Neural cell (in vitro differentiated cells): ENCODE measurements around the gene NECTIN3. TPM values are rescaled to one million over a fixed set of nuclear protein-coding genes. Genes with fewer than 3 reads are reported as not detected.

Experiments used
- H2AFZ ChIP-seq: fragments of 200-600, 300-800 bp; sonication (generic), shearing (Covaris generic); 2 replicates; pipeline ENCODE4 v1.6.0; 2014; ENCODE audit warnings: low read depth, mild to moderate bottlenecking, antibody characterized with exemption, low read length, moderate library complexity
- H3F3A ChIP-seq: fragments of 200-600 bp; shearing (Covaris generic); 2 replicates; pipeline ENCODE4 v1.6.1; 2016; ENCODE audit warnings: mild to moderate bottlenecking, moderate library complexity, mixed read lengths, antibody characterized with exemption, low read length; ENCODE audit not compliant: insufficient read depth, poor library complexity, severe bottlenecking
- H3K27ac ChIP-seq: fragments of 200-600, 300-800 bp; sonication (generic), shearing (Covaris generic); 2 replicates; pipeline ENCODE4 v1.5.1; 2014; ENCODE audit warnings: mild to moderate bottlenecking, low read length, moderate library complexity
- H3K27me3 ChIP-seq: fragments of 300-800, 200-600 bp; sonication (generic), shearing (Covaris generic); 2 replicates; pipeline ENCODE4 v1.6.0; 2014; ENCODE audit warnings: mild to moderate bottlenecking, low read depth, low read length, moderate library complexity; ENCODE audit not compliant: insufficient read depth
- H3K36me3 ChIP-seq: fragments of 300-800, 200-600 bp; sonication (generic), shearing (Covaris generic); 2 replicates; pipeline ENCODE4 v1.5.1; 2014; ENCODE audit warnings: mild to moderate bottlenecking, antibody characterized with exemption, low read length, moderate library complexity; ENCODE audit not compliant: insufficient read depth
- H3K4me2 ChIP-seq: fragments of 300-800, 200-600 bp; sonication (generic), shearing (Covaris generic); 2 replicates; pipeline ENCODE4 v1.6.0; 2014; ENCODE audit warnings: mild to moderate bottlenecking, low read length
- H3K4me3 ChIP-seq: fragments of 300-800, 200-600 bp; sonication (generic), shearing (Covaris generic); 2 replicates; pipeline ENCODE4 v1.5.1; 2014; ENCODE audit warnings: mild to moderate bottlenecking, low read length, moderate library complexity
- H3K79me2 ChIP-seq: fragments of 200-600 bp; shearing (Covaris generic); replicated peaks from 2 replicates; pipeline ENCODE4 v1.6.0; 2014; ENCODE audit warnings: mild to moderate bottlenecking, low read length, moderate library complexity; ENCODE audit not compliant: insufficient read depth
- H3K9ac ChIP-seq: fragments of 300-800, 200-600 bp; sonication (generic), shearing (Covaris generic); 2 replicates; pipeline ENCODE4 v1.6.1; 2016; ENCODE audit warnings: mild to moderate bottlenecking, low read length, mixed read lengths
- H3K9me2 ChIP-seq: fragments of 200-600 bp; shearing (Covaris generic); 2 replicates; pipeline ENCODE4 v1.6.1; 2016; ENCODE audit warnings: mild to moderate bottlenecking, low read length, mixed read lengths; ENCODE audit not compliant: insufficient read depth
- H3K9me3 ChIP-seq: fragments of 200-600, 300-800 bp; sonication (generic), shearing (Covaris generic); 2 replicates; pipeline ENCODE4 v1.6.1; 2016; ENCODE audit warnings: mild to moderate bottlenecking, mixed run types, low read length, moderate library complexity, mixed read lengths
- H4K20me1 ChIP-seq: fragments of 200-600 bp; shearing (Covaris generic); 2 replicates; pipeline ENCODE4 v1.6.1; 2016; ENCODE audit warnings: mild to moderate bottlenecking, mixed run types; ENCODE audit not compliant: insufficient read depth
- EP300 ChIP-seq: fragments of 450-650 bp; conservative IDR thresholded peaks from 2 replicates; pipeline ENCODE4 v1.6.1; 2014; ENCODE audit warnings: antibody characterized with exemption, mild to moderate bottlenecking, moderate library complexity; ENCODE audit not compliant: poor library complexity, severe bottlenecking
- EZH2 ChIP-seq: fragments of 200-600, 300-800 bp; shearing (Covaris generic), sonication (generic); IDR thresholded peaks from 2 replicates; pipeline ENCODE4 v1.6.1; 2014; ENCODE audit warnings: antibody characterized with exemption, low read length, borderline replicate concordance, mild to moderate bottlenecking; ENCODE audit not compliant: insufficient read depth, poor library complexity, severe bottlenecking
- MXI1 ChIP-seq: fragments of 450-650 bp; conservative IDR thresholded peaks from 2 replicates; pipeline ENCODE4 v1.6.1; 2014; ENCODE audit warnings: antibody characterized with exemption, mild to moderate bottlenecking; ENCODE audit not compliant: poor library complexity, severe bottlenecking
- POLR2AphosphoS5 ChIP-seq: IDR thresholded peaks from 2 replicates; pipeline ENCODE4 v1.6.1; 2012
- RAD21 ChIP-seq: fragments of 450-650 bp; conservative IDR thresholded peaks from 2 replicates; pipeline ENCODE4 v1.6.1; 2014; ENCODE audit warnings: antibody characterized with exemption, mild to moderate bottlenecking, moderate library complexity
- SMC3 ChIP-seq: fragments of 450-650 bp; conservative IDR thresholded peaks from 2 replicates; pipeline ENCODE4 v1.6.1; 2014; ENCODE audit warnings: antibody characterized with exemption, mild to moderate bottlenecking, moderate library complexity; ENCODE audit not compliant: poor library complexity
- TAF1 ChIP-seq: IDR thresholded peaks from 2 replicates; pipeline ENCODE4 v1.6.1; 2012; ENCODE audit warnings: low read depth
- polyA plus RNA-seq: library from polyadenylated mRNA; depleted of rRNA; stranded (reverse); fragments of >200 nt; gene quantifications from 2 replicates; pipeline ENCODE4 v1.2.3, GENCODE V29; 2014
- TF ChIP-seq, protein P1 (sequence below): fragments of 450-650 bp; IDR thresholded peaks from 2 replicates; pipeline ENCODE4 v1.5.1; 2014; ENCODE audit warnings: antibody characterized with exemption, mild to moderate bottlenecking, moderate library complexity; ENCODE audit not compliant: poor library complexity, severe bottlenecking
- TF ChIP-seq, protein P2 (sequence below): IDR thresholded peaks from 2 replicates; pipeline ENCODE4 v1.6.1; 2012; ENCODE audit warnings: borderline replicate concordance

The NECTIN3 gene
- polyA plus RNA-seq, 1 donor from 2014 or later: 2.4 TPM

DNA sequence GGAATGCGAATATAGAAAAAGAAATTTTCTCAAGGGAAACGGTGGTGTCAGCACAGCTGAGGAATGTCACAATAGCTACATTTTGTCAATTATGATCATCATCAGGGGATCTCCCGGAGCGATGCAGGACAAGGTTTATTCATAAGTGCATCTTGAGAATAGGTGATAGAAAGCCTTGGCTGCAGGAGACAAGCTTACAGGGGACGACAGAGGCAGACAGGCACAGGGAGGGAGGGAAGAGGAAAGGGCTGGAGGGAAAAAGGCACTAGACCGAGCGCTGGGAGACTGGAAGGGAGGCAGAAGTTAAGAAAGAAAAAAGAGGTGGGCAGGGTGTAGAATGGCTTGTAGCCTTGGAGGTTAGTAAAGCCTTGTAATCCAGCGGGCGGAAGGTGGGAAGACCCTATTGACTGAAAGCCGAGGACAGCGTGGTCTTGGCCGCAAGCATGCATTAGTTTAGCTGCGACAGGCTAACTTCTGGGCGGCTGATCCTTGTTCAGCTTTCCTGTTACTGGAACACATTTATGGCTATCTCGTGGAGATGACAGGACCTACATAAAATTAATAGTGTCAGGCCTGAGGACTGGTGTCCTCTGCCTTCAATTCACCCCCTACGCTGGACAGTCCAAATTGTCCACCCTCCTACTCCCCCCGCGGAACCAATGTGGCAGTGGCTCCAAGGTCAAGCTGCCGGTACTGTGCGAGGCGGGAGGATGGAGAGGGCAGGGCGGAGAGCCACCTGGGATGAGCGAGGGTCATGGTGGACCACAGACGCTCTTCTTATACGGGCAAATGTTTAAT lies 1.4 kb upstream of the NECTIN3 start:
- Histone ChIP-seq H3K4me2 (peak overlapping the region; percentile 90), H3K9ac (peak overlapping the region; percentile 61), H3K4me3 (peak overlapping the region; percentile 76), H3K9me2 (no peaks in the 10 kb centered on the region), H3K36me3 (no peaks in the 10 kb centered on the region), H3K9me3 (no peaks in the 10 kb centered on the region), H3K27me3 (peaks cover 24% of the 10 kb centered on the region), H3K79me2 (peaks cover 27% of the 10 kb centered on the region), H2AFZ (no peak overlapping the region), H3F3A (no peaks in the 10 kb centered on the region), H4K20me1 (no peaks in the 10 kb centered on the region), H3K27ac (no peak overlapping the region)
- TF ChIP-seq POLR2AphosphoS5: peak; percentile 92
- TF ChIP-seq, protein P1, sequence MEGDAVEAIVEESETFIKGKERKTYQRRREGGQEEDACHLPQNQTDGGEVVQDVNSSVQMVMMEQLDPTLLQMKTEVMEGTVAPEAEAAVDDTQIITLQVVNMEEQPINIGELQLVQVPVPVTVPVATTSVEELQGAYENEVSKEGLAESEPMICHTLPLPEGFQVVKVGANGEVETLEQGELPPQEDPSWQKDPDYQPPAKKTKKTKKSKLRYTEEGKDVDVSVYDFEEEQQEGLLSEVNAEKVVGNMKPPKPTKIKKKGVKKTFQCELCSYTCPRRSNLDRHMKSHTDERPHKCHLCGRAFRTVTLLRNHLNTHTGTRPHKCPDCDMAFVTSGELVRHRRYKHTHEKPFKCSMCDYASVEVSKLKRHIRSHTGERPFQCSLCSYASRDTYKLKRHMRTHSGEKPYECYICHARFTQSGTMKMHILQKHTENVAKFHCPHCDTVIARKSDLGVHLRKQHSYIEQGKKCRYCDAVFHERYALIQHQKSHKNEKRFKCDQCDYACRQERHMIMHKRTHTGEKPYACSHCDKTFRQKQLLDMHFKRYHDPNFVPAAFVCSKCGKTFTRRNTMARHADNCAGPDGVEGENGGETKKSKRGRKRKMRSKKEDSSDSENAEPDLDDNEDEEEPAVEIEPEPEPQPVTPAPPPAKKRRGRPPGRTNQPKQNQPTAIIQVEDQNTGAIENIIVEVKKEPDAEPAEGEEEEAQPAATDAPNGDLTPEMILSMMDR: no peak
- TF ChIP-seq, protein P2, sequence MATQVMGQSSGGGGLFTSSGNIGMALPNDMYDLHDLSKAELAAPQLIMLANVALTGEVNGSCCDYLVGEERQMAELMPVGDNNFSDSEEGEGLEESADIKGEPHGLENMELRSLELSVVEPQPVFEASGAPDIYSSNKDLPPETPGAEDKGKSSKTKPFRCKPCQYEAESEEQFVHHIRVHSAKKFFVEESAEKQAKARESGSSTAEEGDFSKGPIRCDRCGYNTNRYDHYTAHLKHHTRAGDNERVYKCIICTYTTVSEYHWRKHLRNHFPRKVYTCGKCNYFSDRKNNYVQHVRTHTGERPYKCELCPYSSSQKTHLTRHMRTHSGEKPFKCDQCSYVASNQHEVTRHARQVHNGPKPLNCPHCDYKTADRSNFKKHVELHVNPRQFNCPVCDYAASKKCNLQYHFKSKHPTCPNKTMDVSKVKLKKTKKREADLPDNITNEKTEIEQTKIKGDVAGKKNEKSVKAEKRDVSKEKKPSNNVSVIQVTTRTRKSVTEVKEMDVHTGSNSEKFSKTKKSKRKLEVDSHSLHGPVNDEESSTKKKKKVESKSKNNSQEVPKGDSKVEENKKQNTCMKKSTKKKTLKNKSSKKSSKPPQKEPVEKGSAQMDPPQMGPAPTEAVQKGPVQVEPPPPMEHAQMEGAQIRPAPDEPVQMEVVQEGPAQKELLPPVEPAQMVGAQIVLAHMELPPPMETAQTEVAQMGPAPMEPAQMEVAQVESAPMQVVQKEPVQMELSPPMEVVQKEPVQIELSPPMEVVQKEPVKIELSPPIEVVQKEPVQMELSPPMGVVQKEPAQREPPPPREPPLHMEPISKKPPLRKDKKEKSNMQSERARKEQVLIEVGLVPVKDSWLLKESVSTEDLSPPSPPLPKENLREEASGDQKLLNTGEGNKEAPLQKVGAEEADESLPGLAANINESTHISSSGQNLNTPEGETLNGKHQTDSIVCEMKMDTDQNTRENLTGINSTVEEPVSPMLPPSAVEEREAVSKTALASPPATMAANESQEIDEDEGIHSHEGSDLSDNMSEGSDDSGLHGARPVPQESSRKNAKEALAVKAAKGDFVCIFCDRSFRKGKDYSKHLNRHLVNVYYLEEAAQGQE: peak; percentile 24
- TF ChIP-seq SMC3: peak; percentile 22
- TF ChIP-seq EZH2: no peak
- no peak for TF ChIP-seq RAD21
- TF ChIP-seq EP300: peak; percentile 84
- no peak for TF ChIP-seq TAF1
- TF ChIP-seq MXI1: peak; percentile 54

DNA sequence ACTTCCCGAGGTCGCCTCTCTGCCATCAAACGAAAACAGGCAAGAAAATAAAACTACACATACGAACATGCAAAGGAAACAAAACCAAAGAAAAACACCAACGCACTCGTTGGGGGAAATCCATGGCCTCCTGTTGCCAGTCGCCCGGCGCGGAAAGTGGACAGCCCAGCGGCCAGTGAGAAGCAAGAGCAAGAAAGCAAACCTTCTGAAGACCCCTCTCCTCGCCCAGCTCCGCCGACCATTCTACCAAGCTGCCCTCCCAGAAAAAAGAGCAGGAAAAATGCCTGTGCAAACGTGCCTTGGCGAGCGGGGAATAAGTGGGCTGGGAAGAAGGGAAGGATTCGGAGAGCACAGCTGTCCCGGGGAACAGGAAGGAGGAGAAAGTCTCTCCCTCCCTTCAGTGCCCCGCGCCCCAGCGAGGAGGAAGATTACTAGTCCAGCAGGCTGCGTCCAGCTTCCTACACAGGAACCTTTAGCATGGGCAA lies 802 bp upstream of the NECTIN3 start:
- Histone ChIP-seq H3K9me2 (no peaks in the 10 kb centered on the region), H3K36me3 (no peaks in the 10 kb centered on the region), H3K79me2 (peaks cover 33% of the 10 kb centered on the region), H3K27ac (no peak overlapping the region), H3F3A (no peaks in the 10 kb centered on the region), H3K9ac (peak overlapping the region; percentile 61), H3K9me3 (no peaks in the 10 kb centered on the region), H4K20me1 (no peaks in the 10 kb centered on the region), H3K27me3 (peaks cover 26% of the 10 kb centered on the region), H3K4me3 (peak overlapping the region; percentile 76), H2AFZ (peak overlapping the region; percentile 15), H3K4me2 (peak overlapping the region; percentile 90)
- TF ChIP-seq EP300 (no peak), SMC3 (peak; percentile 18), RAD21 (peak; percentile 41)
